Endothelial cell of umbilical vein (primary cell): ENCODE results near the gene HYI. TPM values are rescaled to one million over a fixed set of nuclear protein-coding genes. Genes with fewer than 3 reads are reported as not detected.
A peak's percentile ranks its signal among the peaks of the same experiment; 100 is the strongest.

Experiments used
- BruUV-seq: library from RNA; stranded (reverse); fragments of 400-500 nt; replicated peaks from 2 replicates; lab custom pipeline; 2021; lab: Mats Ljungman, UMichigan
- CTCF ChIA-PET: fragments of 300-600, 350-600 bp; sonication (Branson Sonifier 250); formaldehyde crosslinking; loops from one replicate; lab custom pipeline; 2021; ENCODE audit warnings: antibody characterized with exemption, inconsistent platforms; lab: Charles Lee
- POLR2A ChIA-PET: fragments of 300-600, 350-600 bp; sonication (Branson Sonifier 250); formaldehyde crosslinking; loops from one replicate; lab custom pipeline; 2021; ENCODE audit warnings: antibody characterized with exemption, inconsistent platforms; lab: Charles Lee
- DNase-seq: peaks from one replicate; pipeline ENCODE4 v3.0.0-alpha.2; 2011; ENCODE audit warnings: low read depth, low spot score
- FAIRE-seq: peaks from 2 replicates; lab custom pipeline; 2011; peaks lifted over from hg19 to GRCh38; lab: Jason Lieb, UNC
- H2AFZ ChIP-seq: 2 replicates; pipeline ENCODE4 v1.6.0; 2012; ENCODE audit warnings: low read depth, low read length, control low read depth, inconsistent platforms
- H3K27ac ChIP-seq: 2 replicates; pipeline ENCODE4 v1.5.1; 2011; ENCODE audit warnings: low read depth, mild to moderate bottlenecking, control low read depth, low read length, moderate library complexity; ENCODE audit not compliant: insufficient read depth
- H3K27me3 ChIP-seq, 2 experiments: 2 replicates each; pipeline versions ENCODE4 v1.6.0 to v1.6.1; 2011; ENCODE audit warnings: low read length in 2 of 2, mixed read lengths in 1 of 2; ENCODE audit not compliant: control insufficient read depth in 2 of 2, insufficient read depth in 2 of 2
- H3K36me3 ChIP-seq, 2 experiments: 2 replicates in 1 of 2; 3 replicates in 1 of 2; pipeline ENCODE4 v1.5.1; 2011; ENCODE audit warnings: low read length in 2 of 2, mild to moderate bottlenecking in 1 of 2, moderate library complexity in 1 of 2; ENCODE audit not compliant: control insufficient read depth in 2 of 2, insufficient read depth in 2 of 2; ENCODE audit errors: extremely low read depth in 1 of 2
- H3K4me1 ChIP-seq: 3 replicates; pipeline ENCODE4 v1.5.1; 2011; ENCODE audit warnings: mild to moderate bottlenecking, low read length; ENCODE audit not compliant: control insufficient read depth, insufficient read depth; ENCODE audit errors: extremely low read depth
- H3K4me2 ChIP-seq: 2 replicates; pipeline ENCODE4 v1.6.1; 2011; ENCODE audit warnings: low read length, control low read depth, mixed read lengths; ENCODE audit not compliant: insufficient read depth
- H3K4me3 ChIP-seq, 3 experiments: fragments of 200-600 bp in 1 of 3; sonication (generic), shearing (Covaris generic) in 1 of 3; replicated peaks in 1 of 3; 2 replicates each; pipeline ENCODE4 v1.5.1; 2011 to 2016; ENCODE audit warnings: control low read depth in 3 of 3, low read length in 3 of 3, mild to moderate bottlenecking in 2 of 3, inconsistent platforms in 1 of 3, low read depth in 1 of 3, moderate library complexity in 1 of 3; ENCODE audit not compliant: insufficient read depth in 1 of 3
- H3K79me2 ChIP-seq: 2 replicates; pipeline ENCODE4 v1.6.0; 2012; ENCODE audit warnings: low read length, inconsistent platforms; ENCODE audit not compliant: control insufficient read depth, insufficient read depth
- H3K9ac ChIP-seq: replicated peaks from 2 replicates; pipeline ENCODE3; 2011; ENCODE audit warnings: low read length, control low read depth; ENCODE audit not compliant: insufficient read depth; ENCODE audit errors: extremely low read depth
- H3K9me1 ChIP-seq: replicated peaks from 3 replicates; pipeline ENCODE4 v1.6.0; 2011; ENCODE audit warnings: mild to moderate bottlenecking, low read length; ENCODE audit not compliant: control insufficient read depth, insufficient read depth; ENCODE audit errors: extremely low read depth
- H3K9me3 ChIP-seq: replicated peaks from 2 replicates; pipeline ENCODE4 v1.5.1; 2012; ENCODE audit warnings: low read length, inconsistent platforms; ENCODE audit not compliant: control insufficient read depth, insufficient read depth
- H4K20me1 ChIP-seq: replicated peaks from 2 replicates; pipeline ENCODE3; 2011; ENCODE audit warnings: mild to moderate bottlenecking, low read length; ENCODE audit not compliant: control insufficient read depth, insufficient read depth; ENCODE audit errors: extremely low read depth
- GATA2 ChIP-seq: IDR thresholded peaks from 2 replicates; pipeline ENCODE4 v1.7.0; 2011; ENCODE audit warnings: low read depth, mild to moderate bottlenecking, moderate library complexity, mixed read lengths, low read length; ENCODE audit not compliant: insufficient read length, insufficient read depth
- JUN ChIP-seq: IDR thresholded peaks from 2 replicates; pipeline ENCODE4 v1.6.1; 2011; ENCODE audit warnings: borderline replicate concordance, low read depth; ENCODE audit not compliant: insufficient read length, insufficient read depth
- POLR2AphosphoS5 ChIP-seq: IDR thresholded peaks from 2 replicates; pipeline ENCODE4 v1.6.1; 2012; ENCODE audit warnings: low read depth, mild to moderate bottlenecking, control low read depth, low read length, moderate library complexity; ENCODE audit not compliant: insufficient read depth
- dilution Hi-C: fragments of 300-500 bp; cut with MboI; formaldehyde crosslinking; loops from one replicate; pipeline ENCODE4 v1.15.0; 2019; ENCODE audit warnings: low sequenced_read_pairs; ENCODE audit not compliant: extremely low pct_ligation_motif_present
- intact Hi-C: fragments of 100-400 bp; cut with micrococcal nuclease; formaldehyde crosslinking; loops from one replicate; pipeline ENCODE4 v1.10.0; 2022
- polyA plus RNA-seq, 4 experiments: library from polyadenylated mRNA; depleted of rRNA in 3 of 4; stranded (reverse) in 3 of 4; unstranded in 1 of 4; fragments of >200 nt; gene quantifications; 2 replicates each; pipeline versions ENCODE4 v1.2.1 to v1.2.3, GENCODE V29; 2011 to 2012; ENCODE audit warnings: missing spikeins in 1 of 4
- total RNA-seq: library from RNA; stranded (reverse); gene quantifications from 2 replicates; pipeline ENCODE4 v1.2.3, GENCODE V29; 2021

Gene HYI
- total and polyA plus RNA-seq, 2 donors (not counting 3 experiments of a cell fraction or from before 2014, with no cell fraction given) = 324 to 342 TPM

- Histone ChIP-seq H3K4me2 (no peak overlapping the region), H3K9me1 (no peaks in the 10 kb centered on the region), H3K79me2 (no peaks in the 10 kb centered on the region), H3K27ac (no peak overlapping the region), H3K4me1 (peaks cover 5% of the 10 kb centered on the region), H2AFZ (peak overlapping the region; percentile 75), H4K20me1 (no peaks in the 10 kb centered on the region), H3K9ac (no peak overlapping the region), H3K36me3 (no peaks in the 10 kb centered on the region), H3K9me3 (no peaks in the 10 kb centered on the region), H3K27me3 (no peaks in the 10 kb centered on the region), H3K4me3 (no peak overlapping the region)
- dilution Hi-C loops = no loop called here
- TF ChIP-seq POLR2AphosphoS5 = no peak
- DNase-seq = no peak
- intact Hi-C loops = no loop called here
- ChIA-PET POLR2A (no interaction called here), CTCF (no interaction called here)
- BruUV-seq = no TSS peak
- no peak for FAIRE-seq
Measured at GRCh38 chr1:43493661-43494450, 40.1 kb upstream of the HYI start.

DNA sequence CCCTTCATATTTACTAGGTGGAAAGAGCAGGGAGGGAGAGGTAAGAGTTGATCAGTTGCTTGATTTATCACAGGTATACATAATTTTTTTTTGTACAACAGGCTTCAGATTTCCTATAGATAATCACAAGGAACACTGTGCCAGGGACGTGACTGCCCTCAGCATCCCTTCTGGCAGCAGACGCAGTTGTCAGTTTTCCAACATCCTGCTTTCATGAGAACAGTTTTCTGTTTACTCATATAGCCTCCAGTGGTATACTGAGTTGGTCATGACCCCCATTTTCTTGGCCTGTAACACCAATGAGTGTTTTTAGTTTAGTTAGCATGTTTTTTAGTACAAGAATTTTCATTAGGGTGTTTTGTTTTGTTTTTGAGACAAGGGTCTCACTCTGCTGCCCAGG, 39.1 kb upstream of the HYI start:
- intact Hi-C loops = no loop called here
- no peaks in the 10 kb centered on the region for H3K79me2 ChIP-seq
- ChIA-PET CTCF (interaction anchor here (1.1 kb wide), 1 partner anchor 11 kb away, joined by 3 read pairs; no protein-coding TSS in a partner anchor), POLR2A (no interaction called here)
- H3K4me2 ChIP-seq = no peak overlapping the region
- H3K27me3 ChIP-seq = no peaks in the 10 kb centered on the region
- no peaks in the 10 kb centered on the region for H4K20me1 ChIP-seq
- peaks cover 5% of the 10 kb centered on the region for H3K4me1 ChIP-seq
- no TSS peak for BruUV-seq
- H2AFZ ChIP-seq = peak overlapping the region; percentile 28
- H3K36me3 ChIP-seq = no peaks in the 10 kb centered on the region
- TF ChIP-seq JUN (no peak), GATA2 (peak; percentile 24)
- no peak overlapping the region for H3K4me3 ChIP-seq
- H3K9ac ChIP-seq = no peak overlapping the region
- H3K27ac ChIP-seq = no peak overlapping the region
- dilution Hi-C loops = no loop called here
- DNase-seq (peak; percentile 82), FAIRE-seq (no peak)
- peaks cover 1% of the 10 kb centered on the region for H3K9me3 ChIP-seq
- H3K9me1 ChIP-seq = no peaks in the 10 kb centered on the region
